GM23338 (cell line): ENCODE measurements around the gene CHMP4B. TPM values are rescaled to one million over a fixed set of nuclear protein-coding genes. Genes with fewer than 3 reads are reported as not detected.
A peak's percentile ranks its signal among the peaks of the same experiment; 100 is the strongest.

Experiments
- ATAC-seq: fragments of 200-7000 bp; cut with Tn5 transposase; 3 replicates; pipeline ENCODE4 v1.9.1; 2020
- DNase-seq: peaks from one replicate; pipeline ENCODE4 v3.0.0-alpha.2; 2015; ENCODE audit warnings: low spot score
- H2AFZ ChIP-seq: fragments of 200-600 bp; sonication (generic); 2 replicates; pipeline ENCODE4 v1.8.0; 2016; ENCODE audit warnings: antibody characterized with exemption, mild to moderate bottlenecking, moderate library complexity
- H3F3A ChIP-seq: fragments of 200-600 bp; sonication (generic); replicated peaks from 2 replicates; pipeline ENCODE4 v1.8.0; 2017; ENCODE audit warnings: antibody characterized with exemption, mixed run types, low read depth
- H3K27ac ChIP-seq: fragments of 200-600 bp; sonication (generic); 2 replicates; pipeline ENCODE4 v1.6.1; 2016; ENCODE audit warnings: low read depth
- H3K27me3 ChIP-seq: fragments of 200-600 bp; sonication (generic); 2 replicates; pipeline ENCODE4 v1.8.0; 2016; ENCODE audit warnings: mild to moderate bottlenecking, mixed run types, moderate library complexity; ENCODE audit not compliant: insufficient read depth
- H3K36me3 ChIP-seq: fragments of 200-600 bp; sonication (generic); 2 replicates; pipeline ENCODE4 v1.8.0; 2016; ENCODE audit warnings: mild to moderate bottlenecking; ENCODE audit not compliant: insufficient read depth
- H3K4me1 ChIP-seq: fragments of 200-600 bp; sonication (generic); 2 replicates; pipeline ENCODE4 v1.8.0; 2016; ENCODE audit warnings: mild to moderate bottlenecking, moderate library complexity; ENCODE audit not compliant: insufficient read depth
- H3K4me2 ChIP-seq: fragments of 200-600 bp; sonication (generic); 2 replicates; pipeline ENCODE4 v1.7.1; 2017; ENCODE audit warnings: mixed run types
- H3K4me3 ChIP-seq: fragments of 200-600 bp; sonication (generic); 2 replicates; pipeline ENCODE4 v1.6.1; 2016; ENCODE audit warnings: mixed run types
- H3K79me2 ChIP-seq: fragments of 200-600 bp; sonication (generic); replicated peaks from 2 replicates; pipeline ENCODE4 v1.8.0; 2017; ENCODE audit warnings: mild to moderate bottlenecking; ENCODE audit not compliant: insufficient read depth
- H3K9me2 ChIP-seq: fragments of 200-600 bp; sonication (generic); 2 replicates; pipeline ENCODE4 v1.8.0; 2017; ENCODE audit not compliant: insufficient read depth
- H4K20me1 ChIP-seq: fragments of 200-600 bp; sonication (generic); replicated peaks from 2 replicates; pipeline ENCODE4 v1.8.0; 2017; ENCODE audit warnings: mild to moderate bottlenecking; ENCODE audit not compliant: insufficient read depth
- H3K27ac Mint-ChIP-seq: 2 replicates; pipeline ENCODE4 v1.8.0; 2020; ENCODE audit warnings: inconsistent platforms, mild to moderate bottlenecking, moderate library complexity, mixed read lengths
- H3K27me3 Mint-ChIP-seq: 3 replicates; pipeline ENCODE4 v1.8.0; 2022; ENCODE audit warnings: low read depth, mild to moderate bottlenecking, moderate library complexity, mixed read lengths, inconsistent platforms; ENCODE audit not compliant: insufficient read depth, poor library complexity
- H3K36me3 Mint-ChIP-seq: 3 replicates; pipeline ENCODE4 v1.8.0; 2021; ENCODE audit warnings: low read depth, mild to moderate bottlenecking, inconsistent platforms, moderate library complexity, mixed read lengths
- H3K4me1 Mint-ChIP-seq: 3 replicates; pipeline ENCODE4 v1.8.0; 2020; ENCODE audit warnings: mild to moderate bottlenecking, inconsistent platforms, mixed read lengths
- H3K4me3 Mint-ChIP-seq: 3 replicates; pipeline ENCODE4 v1.8.0; 2021; ENCODE audit warnings: moderate library complexity, mild to moderate bottlenecking, inconsistent platforms, mixed read lengths
- H3K9me3 Mint-ChIP-seq: 3 replicates; pipeline ENCODE4 v1.8.0; 2020; ENCODE audit warnings: moderate library complexity, mild to moderate bottlenecking, inconsistent platforms, mixed read lengths
- EZH2 ChIP-seq: fragments of 200-600 bp; sonication (generic); IDR thresholded peaks from one replicate; pipeline ENCODE4 v1.8.0; 2017; ENCODE audit warnings: antibody characterized with exemption, mild to moderate bottlenecking, low read depth; ENCODE audit not compliant: unreplicated experiment
- EZH2phosphoT487 ChIP-seq: fragments of 200-600 bp; sonication (generic); IDR thresholded peaks from one replicate; pipeline ENCODE4 v1.8.1; 2018; ENCODE audit warnings: antibody characterized with exemption; ENCODE audit not compliant: unreplicated experiment
- JUNB ChIP-seq: IDR thresholded peaks from one replicate; pipeline ENCODE4 v1.6.1; 2016; ENCODE audit warnings: antibody characterized with exemption; ENCODE audit not compliant: unreplicated experiment
- NANOG ChIP-seq: IDR thresholded peaks from 2 replicates; pipeline ENCODE4 v1.6.1; 2016; ENCODE audit warnings: antibody characterized with exemption, borderline replicate concordance
- POLR2AphosphoS5 ChIP-seq: IDR thresholded peaks from 2 replicates; pipeline ENCODE4 v1.6.1; 2016; ENCODE audit warnings: antibody characterized with exemption, low read depth
- STAT1 ChIP-seq: IDR thresholded peaks from one replicate; pipeline ENCODE4 v1.6.1; 2016; ENCODE audit warnings: antibody characterized with exemption; ENCODE audit not compliant: unreplicated experiment
- ZNF114 ChIP-seq: fragments of 250-450 bp; sonication (Bioruptor Pico); IDR thresholded peaks from 2 replicates; pipeline ENCODE4 v1.5.0; 2020; ENCODE audit warnings: mild to moderate bottlenecking, moderate library complexity
- ZNF331 ChIP-seq: fragments of 250-450 bp; sonication (Bioruptor Pico); IDR thresholded peaks from 2 replicates; pipeline ENCODE4 v1.5.0; 2020; ENCODE audit warnings: low read depth, mild to moderate bottlenecking, moderate library complexity
- ZNF462 ChIP-seq: fragments of 250-450 bp; sonication (Bioruptor Pico); IDR thresholded peaks from 2 replicates; pipeline ENCODE4 v1.5.0; 2020; ENCODE audit warnings: mild to moderate bottlenecking, moderate library complexity
- polyA plus RNA-seq: library from polyadenylated mRNA; unstranded; fragments of >200 nt; fragmentation: Nextera tagmentation; extraction: Ambion mirVana; gene quantifications from 2 replicates; pipeline ENCODE4 v1.2.1, GENCODE V29; 2016
- total RNA-seq: library from RNA; depleted of rRNA; stranded (reverse); fragments of >200 nt; shearing (Covaris generic); gene quantifications from 2 replicates; pipeline ENCODE4 v1.2.3, GENCODE V29; 2014

Gene CHMP4B
- total and polyA plus RNA-seq, 2 experiments from 2014 or later = 14.5 to 49.3 TPM

GRCh38 chr20:33851842-33852466 is 40.8 kb downstream of the CHMP4B start:
- Histone ChIP-seq H3K4me3 (no peak overlapping the region), H2AFZ (no peak overlapping the region), H3K27me3 (no peaks in the 10 kb centered on the region), H3K4me1 (peaks cover 10% of the 10 kb centered on the region), H3K36me3 (peaks cover 4% of the 10 kb centered on the region; the same call in 1 of the 2 replicates), H3K79me2 (peaks cover 33% of the 10 kb centered on the region), H3K4me2 (no peak overlapping the region), H4K20me1 (peaks cover 10% of the 10 kb centered on the region), H3K9me2 (no peaks in the 10 kb centered on the region), H3K27ac (no peak overlapping the region), H3F3A (no peaks in the 10 kb centered on the region)
- TF ChIP-seq JUNB = no peak
- no peak for TF ChIP-seq ZNF114 (CRISPR knock-in tag)
- ATAC-seq (no peak), DNase-seq (no peak)
- Mint-ChIP-seq H3K27me3 (no peaks in the 10 kb centered on the region), H3K9me3 (no peaks in the 10 kb centered on the region), H3K4me3 (no peak overlapping the region), H3K27ac (peak overlapping the region; percentile 40; the same call in 1 of the 2 replicates), H3K4me1 (peaks cover 8% of the 10 kb centered on the region), H3K36me3 (peaks cover 40% of the 10 kb centered on the region)

DNA sequence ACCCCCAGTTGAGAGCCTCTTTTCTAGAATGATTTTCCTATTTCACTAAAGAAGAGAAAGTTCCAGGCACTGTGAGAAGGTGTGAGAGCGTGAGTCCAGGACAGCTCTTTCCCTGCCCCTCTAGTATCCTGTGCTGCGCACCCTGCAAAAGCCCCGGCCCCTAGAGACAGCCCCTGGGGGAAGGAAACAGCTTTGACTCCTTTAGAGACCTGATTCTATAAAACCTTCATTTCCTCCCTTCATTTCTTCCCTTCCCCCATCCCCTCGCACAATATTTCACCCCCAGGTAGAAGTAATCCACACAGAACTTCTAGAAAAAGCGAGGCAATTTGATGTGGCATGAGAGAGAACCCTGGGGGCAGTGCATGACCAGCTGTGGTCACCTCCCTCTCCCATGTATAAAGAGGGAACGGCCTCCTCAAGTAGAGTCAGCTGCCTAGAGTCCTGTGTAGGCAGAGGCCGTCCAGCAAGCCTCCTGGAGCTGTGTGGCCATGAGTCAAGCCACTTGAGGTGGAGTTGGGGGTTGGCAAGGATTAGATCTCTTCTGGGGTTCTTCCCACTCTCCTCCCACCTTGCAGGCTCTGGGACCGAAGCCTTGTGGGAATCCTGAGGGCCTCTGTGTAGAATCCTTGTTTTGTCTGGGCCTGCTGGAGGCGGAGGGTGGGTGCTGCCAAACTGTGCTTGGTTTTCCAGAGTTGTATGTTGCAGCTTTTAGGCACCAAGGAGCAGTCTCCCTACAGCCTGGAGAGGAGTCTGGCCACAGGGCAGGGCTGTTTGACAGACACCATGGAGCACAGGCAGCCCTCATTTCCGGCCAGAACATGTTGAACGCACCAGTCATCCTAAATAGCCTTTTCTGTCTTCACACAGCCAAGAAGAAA is 41.7 kb downstream of the CHMP4B start:
- Mint-ChIP-seq H3K4me3 (no peak overlapping the region), H3K9me3 (no peaks in the 10 kb centered on the region), H3K27ac (no peak overlapping the region; the same call in 1 of the 2 replicates), H3K27me3 (peaks cover 4% of the 10 kb centered on the region), H3K36me3 (peaks cover 40% of the 10 kb centered on the region), H3K4me1 (no peaks in the 10 kb centered on the region)
- no peak for DNase-seq
- no peak overlapping the region for H3K4me3 ChIP-seq
- peaks cover 24% of the 10 kb centered on the region for H3K79me2 ChIP-seq
- H3K4me2 ChIP-seq = no peak overlapping the region
- H3K9me2 ChIP-seq = no peaks in the 10 kb centered on the region
- H3K27me3 ChIP-seq = no peaks in the 10 kb centered on the region
- H3K4me1 ChIP-seq = 0 out of 2 replicates have a peak, but pooled peaks cover under 1% of the 10 kb centered on the region
- peaks cover 10% of the 10 kb centered on the region for H4K20me1 ChIP-seq
- no peak for TF ChIP-seq EZH2phosphoT487
- no peak for TF ChIP-seq POLR2AphosphoS5
- TF ChIP-seq ZNF462 (CRISPR knock-in tag) = no peak
- TF ChIP-seq ZNF114 (CRISPR knock-in tag) = no peak
- no peak for TF ChIP-seq EZH2
- no peak for TF ChIP-seq STAT1
- TF ChIP-seq ZNF331 = no peak
- TF ChIP-seq NANOG = no peak
- no peak for TF ChIP-seq JUNB
- peaks cover 4% of the 10 kb centered on the region; the same call in 1 of the 2 replicates for H3K36me3 ChIP-seq
- H3F3A ChIP-seq = no peaks in the 10 kb centered on the region
- H3K27ac ChIP-seq = no peak overlapping the region
- no peak overlapping the region for H2AFZ ChIP-seq
- no peak for ATAC-seq
